ENCODE data around the gene SHFL.

Gene SHFL

GRCh38 chr19:10135551-10136334 is 49.6 kb downstream of the SHFL start:
- no peak for DNase-seq

- no peak for DNase-seq
These were observed 50.8 kb downstream of the SHFL start for GRCh38 chr19:10136936-10137335.

- DNase-seq = no peak
These were observed 51.9 kb downstream of the SHFL start for GRCh38 chr19:10137751-10138682.

GRCh38 chr19:10138879-10139795 is 53.0 kb downstream of the SHFL start:
- DNase-seq = no peak

- DNase-seq = no peak
These were observed 53.8 kb downstream of the SHFL start for GRCh38 chr19:10139952-10140351.

GRCh38 chr19:10141479-10141878 is 55.4 kb downstream of the SHFL start:
- no peak for DNase-seq

- no peak for DNase-seq
These were observed 55.9 kb downstream of the SHFL start for GRCh38 chr19:10141973-10142372.

Measured in stimulated activated CD4-positive, alpha-beta T cell treated with anti-CD3 and anti-CD28 coated beads, Interleukin-12 subunit alpha, Interleukin-12 subunit beta, amount 100 ng/mL, for 4 hours (primary cell).